HEK293 (cell line): ENCODE data around the gene SHD.

Experiments used
- MYNN ChIP-seq: fragments of 450-650 bp; formaldehyde crosslinking; IDR thresholded peaks from 2 replicates; pipeline ENCODE4 v1.5.1; 2016; ENCODE audit warnings: missing biosample characterization, missing genetic modification characterization, borderline replicate concordance
- OVOL3 ChIP-seq: fragments of 450-650 bp; formaldehyde crosslinking; IDR thresholded peaks from 2 replicates; pipeline ENCODE4 v1.5.1; 2016; ENCODE audit warnings: missing biosample characterization, missing genetic modification characterization
- SETDB1 ChIP-seq: IDR thresholded peaks from one replicate; pipeline ENCODE4 v1.6.1; 2017; ENCODE audit warnings: mild to moderate bottlenecking, low read length, moderate library complexity, mixed read lengths; ENCODE audit not compliant: insufficient read length
- SP3 ChIP-seq: fragments of 450-650 bp; formaldehyde crosslinking; IDR thresholded peaks from 2 replicates; pipeline ENCODE4 v1.5.1; 2016; ENCODE audit warnings: missing biosample characterization, missing genetic modification characterization
- YY2 ChIP-seq: fragments of 450-650 bp; formaldehyde crosslinking; IDR thresholded peaks from 2 replicates; pipeline ENCODE4 v1.5.1; 2016; ENCODE audit warnings: missing biosample characterization, missing genetic modification characterization
- ZFHX2 ChIP-seq: fragments of 450-650 bp; formaldehyde crosslinking; conservative IDR thresholded peaks from 2 replicates; pipeline ENCODE4 v1.5.1; 2016; ENCODE audit warnings: missing biosample characterization, missing genetic modification characterization
- ZFP37 ChIP-seq: fragments of 450-650 bp; formaldehyde crosslinking; IDR thresholded peaks from 2 replicates; pipeline ENCODE4 v1.5.1; 2016; ENCODE audit warnings: missing biosample characterization, missing genetic modification characterization
- ZNF133 ChIP-seq: fragments of 450-650 bp; formaldehyde crosslinking; IDR thresholded peaks from 2 replicates; pipeline ENCODE4 v1.5.1; 2016; ENCODE audit warnings: missing biosample characterization, missing genetic modification characterization
- ZNF174 ChIP-seq: fragments of 450-650 bp; formaldehyde crosslinking; IDR thresholded peaks from 2 replicates; pipeline ENCODE4 v1.5.0; 2017; ENCODE audit warnings: missing biosample characterization, mild to moderate bottlenecking, missing genetic modification characterization
- ZNF19 ChIP-seq: fragments of 450-650 bp; formaldehyde crosslinking; IDR thresholded peaks from 2 replicates; pipeline ENCODE4; 2016; ENCODE audit warnings: missing biosample characterization, missing genetic modification characterization, low read depth
- ZNF214 ChIP-seq: fragments of 450-650 bp; formaldehyde crosslinking; IDR thresholded peaks from 2 replicates; pipeline ENCODE4 v1.5.1; 2017; ENCODE audit warnings: missing biosample characterization, mild to moderate bottlenecking, missing genetic modification characterization, borderline replicate concordance
- ZNF239 ChIP-seq: fragments of 450-650 bp; formaldehyde crosslinking; IDR thresholded peaks from 2 replicates; pipeline ENCODE4 v1.5.1; 2016; ENCODE audit warnings: missing biosample characterization, missing genetic modification characterization
- ZNF24 ChIP-seq: fragments of 450-650 bp; formaldehyde crosslinking; IDR thresholded peaks from 2 replicates; pipeline ENCODE4 v1.5.1; 2016; ENCODE audit warnings: missing biosample characterization, missing genetic modification characterization
- ZNF324 ChIP-seq: fragments of 450-650 bp; formaldehyde crosslinking; IDR thresholded peaks from 2 replicates; pipeline ENCODE4 v1.5.1; 2016; ENCODE audit warnings: missing biosample characterization, missing genetic modification characterization
- ZNF350 ChIP-seq: fragments of 450-650 bp; formaldehyde crosslinking; IDR thresholded peaks from 2 replicates; pipeline ENCODE4 v1.5.0; 2017; ENCODE audit warnings: missing biosample characterization, mild to moderate bottlenecking, missing genetic modification characterization
- ZNF366 ChIP-seq: fragments of 450-650 bp; formaldehyde crosslinking; conservative IDR thresholded peaks from 2 replicates; pipeline ENCODE4 v1.5.1; 2016; ENCODE audit warnings: missing biosample characterization, missing genetic modification characterization
- ZNF391 ChIP-seq: fragments of 450-650 bp; formaldehyde crosslinking; IDR thresholded peaks from 2 replicates; pipeline ENCODE4 v1.5.1; 2016; ENCODE audit warnings: low read depth, missing biosample characterization, missing genetic modification characterization, borderline replicate concordance
- ZNF416 ChIP-seq: fragments of 450-650 bp; formaldehyde crosslinking; IDR thresholded peaks from 2 replicates; pipeline ENCODE4 v1.5.1; 2016; ENCODE audit warnings: missing biosample characterization, missing genetic modification characterization
- ZNF514 ChIP-seq: fragments of 450-650 bp; formaldehyde crosslinking; IDR thresholded peaks from 2 replicates; pipeline ENCODE4 v1.5.1; 2016; ENCODE audit warnings: missing biosample characterization, missing genetic modification characterization
- ZNF623 ChIP-seq: fragments of 450-650 bp; formaldehyde crosslinking; IDR thresholded peaks from 2 replicates; pipeline ENCODE4 v1.5.1; 2016; ENCODE audit warnings: missing biosample characterization, missing genetic modification characterization
- ZNF670 ChIP-seq: fragments of 450-650 bp; formaldehyde crosslinking; IDR thresholded peaks from 2 replicates; pipeline ENCODE4 v1.5.1; 2016; ENCODE audit warnings: missing biosample characterization, missing genetic modification characterization, low read depth
- ZNF776 ChIP-seq: fragments of 450-650 bp; formaldehyde crosslinking; IDR thresholded peaks from 2 replicates; pipeline ENCODE4 v1.5.0; 2017; ENCODE audit warnings: missing biosample characterization, missing genetic modification characterization, borderline replicate concordance
- TF ChIP-seq, protein P1 (sequence below): fragments of 450-650 bp; formaldehyde crosslinking; IDR thresholded peaks from 2 replicates; pipeline ENCODE4 v1.5.1; 2016; ENCODE audit warnings: missing biosample characterization, missing genetic modification characterization
- TF ChIP-seq, protein P2 (sequence below): fragments of 450-650 bp; formaldehyde crosslinking; IDR thresholded peaks from 2 replicates; pipeline ENCODE4 v1.5.1; 2017; ENCODE audit warnings: missing biosample characterization, missing genetic modification characterization
- TF ChIP-seq, protein P3 (sequence below): fragments of 450-650 bp; formaldehyde crosslinking; IDR thresholded peaks from 2 replicates; pipeline ENCODE4 v1.5.1; 2016; ENCODE audit warnings: missing biosample characterization, missing genetic modification characterization
- TF ChIP-seq, protein P4 (sequence below): fragments of 450-650 bp; formaldehyde crosslinking; IDR thresholded peaks from 2 replicates; pipeline ENCODE4 v1.5.1; 2016; ENCODE audit warnings: missing biosample characterization, missing genetic modification characterization
- TF ChIP-seq, protein P5 (sequence below): fragments of 450-650 bp; formaldehyde crosslinking; optimal IDR thresholded peaks from 2 replicates; pipeline ENCODE3; 2016; ENCODE audit warnings: missing biosample characterization, mild to moderate bottlenecking, missing genetic modification characterization
- TF ChIP-seq, protein P6 (sequence below): fragments of 450-650 bp; formaldehyde crosslinking; IDR thresholded peaks from 2 replicates; pipeline ENCODE4 v1.5.0; 2017; ENCODE audit warnings: missing biosample characterization, missing genetic modification characterization, borderline replicate concordance

Gene SHD

DNA sequence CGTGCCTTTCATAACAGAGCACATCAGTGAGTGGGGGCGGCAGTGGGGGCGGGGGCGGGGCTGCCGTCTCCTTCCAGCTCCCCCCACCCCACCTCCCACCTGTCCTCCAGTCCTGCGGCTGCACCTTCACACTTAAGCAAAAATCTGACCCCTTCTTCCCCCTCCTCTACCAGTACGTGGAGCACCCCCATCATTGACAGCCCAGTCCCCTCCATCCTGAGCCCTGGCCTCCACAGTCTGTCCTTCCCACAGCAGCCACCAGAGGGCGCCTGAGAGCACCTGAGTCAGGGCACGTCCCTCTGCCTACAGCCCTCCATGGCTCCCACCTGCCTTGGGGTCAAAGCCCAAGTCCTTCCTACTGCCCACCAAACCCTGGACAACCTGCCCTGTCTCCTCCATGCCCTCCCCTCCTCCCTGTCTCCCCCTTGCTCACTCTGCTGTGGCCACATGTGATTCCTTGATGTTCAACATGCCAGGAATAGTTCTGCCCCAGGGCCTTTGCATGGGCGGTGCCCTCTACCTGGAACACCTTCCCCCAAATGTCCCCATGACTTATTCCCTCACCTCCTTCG is 45.7 kb upstream of the SHD start (continued):
- no peak for TF ChIP-seq ZNF350 (tag by site-specific recombination)
- TF ChIP-seq, protein P1, sequence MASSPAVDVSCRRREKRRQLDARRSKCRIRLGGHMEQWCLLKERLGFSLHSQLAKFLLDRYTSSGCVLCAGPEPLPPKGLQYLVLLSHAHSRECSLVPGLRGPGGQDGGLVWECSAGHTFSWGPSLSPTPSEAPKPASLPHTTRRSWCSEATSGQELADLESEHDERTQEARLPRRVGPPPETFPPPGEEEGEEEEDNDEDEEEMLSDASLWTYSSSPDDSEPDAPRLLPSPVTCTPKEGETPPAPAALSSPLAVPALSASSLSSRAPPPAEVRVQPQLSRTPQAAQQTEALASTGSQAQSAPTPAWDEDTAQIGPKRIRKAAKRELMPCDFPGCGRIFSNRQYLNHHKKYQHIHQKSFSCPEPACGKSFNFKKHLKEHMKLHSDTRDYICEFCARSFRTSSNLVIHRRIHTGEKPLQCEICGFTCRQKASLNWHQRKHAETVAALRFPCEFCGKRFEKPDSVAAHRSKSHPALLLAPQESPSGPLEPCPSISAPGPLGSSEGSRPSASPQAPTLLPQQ (tag by site-specific recombination) = no peak
- TF ChIP-seq ZNF416 (tag by site-specific recombination) = 0 out of 2 replicates have a peak, but pooled peaks have one; percentile 43
- TF ChIP-seq OVOL3 = no peak
- TF ChIP-seq, protein P2, sequence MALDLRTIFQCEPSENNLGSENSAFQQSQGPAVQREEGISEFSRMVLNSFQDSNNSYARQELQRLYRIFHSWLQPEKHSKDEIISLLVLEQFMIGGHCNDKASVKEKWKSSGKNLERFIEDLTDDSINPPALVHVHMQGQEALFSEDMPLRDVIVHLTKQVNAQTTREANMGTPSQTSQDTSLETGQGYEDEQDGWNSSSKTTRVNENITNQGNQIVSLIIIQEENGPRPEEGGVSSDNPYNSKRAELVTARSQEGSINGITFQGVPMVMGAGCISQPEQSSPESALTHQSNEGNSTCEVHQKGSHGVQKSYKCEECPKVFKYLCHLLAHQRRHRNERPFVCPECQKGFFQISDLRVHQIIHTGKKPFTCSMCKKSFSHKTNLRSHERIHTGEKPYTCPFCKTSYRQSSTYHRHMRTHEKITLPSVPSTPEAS (tag by site-specific recombination) = peak; percentile 55
- TF ChIP-seq ZNF670 (tag by site-specific recombination) = no peak
- TF ChIP-seq ZNF239 (tag by site-specific recombination) = no peak; the same call in 1 of the 2 replicates
- TF ChIP-seq, protein P3, sequence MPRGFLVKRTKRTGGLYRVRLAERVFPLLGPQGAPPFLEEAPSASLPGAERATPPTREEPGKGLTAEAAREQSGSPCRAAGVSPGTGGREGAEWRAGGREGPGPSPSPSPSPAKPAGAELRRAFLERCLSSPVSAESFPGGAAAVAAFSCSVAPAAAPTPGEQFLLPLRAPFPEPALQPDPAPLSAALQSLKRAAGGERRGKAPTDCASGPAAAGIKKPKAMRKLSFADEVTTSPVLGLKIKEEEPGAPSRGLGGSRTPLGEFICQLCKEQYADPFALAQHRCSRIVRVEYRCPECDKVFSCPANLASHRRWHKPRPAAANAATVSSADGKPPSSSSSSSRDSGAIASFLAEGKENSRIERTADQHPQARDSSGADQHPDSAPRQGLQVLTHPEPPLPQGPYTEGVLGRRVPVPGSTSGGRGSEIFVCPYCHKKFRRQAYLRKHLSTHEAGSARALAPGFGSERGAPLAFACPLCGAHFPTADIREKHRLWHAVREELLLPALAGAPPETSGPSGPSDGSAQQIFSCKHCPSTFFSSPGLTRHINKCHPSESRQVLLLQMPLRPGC (tag by site-specific recombination) = peak; percentile 30; the same call in 1 of the 2 replicates
- TF ChIP-seq MYNN = no peak
- TF ChIP-seq SETDB1 = no peak
- no peak for TF ChIP-seq ZNF514 (tag by site-specific recombination)
- TF ChIP-seq ZNF24 = peak; percentile 80
- TF ChIP-seq, protein P4, sequence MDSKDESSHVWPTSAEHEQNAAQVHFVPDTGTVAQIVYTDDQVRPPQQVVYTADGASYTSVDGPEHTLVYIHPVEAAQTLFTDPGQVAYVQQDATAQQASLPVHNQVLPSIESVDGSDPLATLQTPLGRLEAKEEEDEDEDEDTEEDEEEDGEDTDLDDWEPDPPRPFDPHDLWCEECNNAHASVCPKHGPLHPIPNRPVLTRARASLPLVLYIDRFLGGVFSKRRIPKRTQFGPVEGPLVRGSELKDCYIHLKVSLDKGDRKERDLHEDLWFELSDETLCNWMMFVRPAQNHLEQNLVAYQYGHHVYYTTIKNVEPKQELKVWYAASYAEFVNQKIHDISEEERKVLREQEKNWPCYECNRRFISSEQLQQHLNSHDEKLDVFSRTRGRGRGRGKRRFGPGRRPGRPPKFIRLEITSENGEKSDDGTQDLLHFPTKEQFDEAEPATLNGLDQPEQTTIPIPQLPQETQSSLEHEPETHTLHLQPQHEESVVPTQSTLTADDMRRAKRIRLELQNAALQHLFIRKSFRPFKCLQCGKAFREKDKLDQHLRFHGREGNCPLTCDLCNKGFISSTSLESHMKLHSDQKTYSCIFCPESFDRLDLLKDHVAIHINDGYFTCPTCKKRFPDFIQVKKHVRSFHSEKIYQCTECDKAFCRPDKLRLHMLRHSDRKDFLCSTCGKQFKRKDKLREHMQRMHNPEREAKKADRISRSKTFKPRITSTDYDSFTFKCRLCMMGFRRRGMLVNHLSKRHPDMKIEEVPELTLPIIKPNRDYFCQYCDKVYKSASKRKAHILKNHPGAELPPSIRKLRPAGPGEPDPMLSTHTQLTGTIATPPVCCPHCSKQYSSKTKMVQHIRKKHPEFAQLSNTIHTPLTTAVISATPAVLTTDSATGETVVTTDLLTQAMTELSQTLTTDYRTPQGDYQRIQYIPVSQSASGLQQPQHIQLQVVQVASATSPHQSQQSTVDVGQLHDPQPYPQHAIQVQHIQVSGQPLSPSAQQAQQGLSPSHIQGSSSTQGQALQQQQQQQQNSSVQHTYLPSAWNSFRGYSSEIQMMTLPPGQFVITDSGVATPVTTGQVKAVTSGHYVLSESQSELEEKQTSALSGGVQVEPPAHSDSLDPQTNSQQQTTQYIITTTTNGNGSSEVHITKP (tag by site-specific recombination) = no peak; the same call in 1 of the 2 replicates
- TF ChIP-seq ZNF623 (tag by site-specific recombination) = peak; percentile 100
- TF ChIP-seq YY2 (tag by site-specific recombination) = peak; percentile 45; the same call in 1 of the 2 replicates
- TF ChIP-seq ZNF174 (tag by site-specific recombination) = no peak
- peak; percentile 82 for TF ChIP-seq ZFHX2
- TF ChIP-seq, protein P5, sequence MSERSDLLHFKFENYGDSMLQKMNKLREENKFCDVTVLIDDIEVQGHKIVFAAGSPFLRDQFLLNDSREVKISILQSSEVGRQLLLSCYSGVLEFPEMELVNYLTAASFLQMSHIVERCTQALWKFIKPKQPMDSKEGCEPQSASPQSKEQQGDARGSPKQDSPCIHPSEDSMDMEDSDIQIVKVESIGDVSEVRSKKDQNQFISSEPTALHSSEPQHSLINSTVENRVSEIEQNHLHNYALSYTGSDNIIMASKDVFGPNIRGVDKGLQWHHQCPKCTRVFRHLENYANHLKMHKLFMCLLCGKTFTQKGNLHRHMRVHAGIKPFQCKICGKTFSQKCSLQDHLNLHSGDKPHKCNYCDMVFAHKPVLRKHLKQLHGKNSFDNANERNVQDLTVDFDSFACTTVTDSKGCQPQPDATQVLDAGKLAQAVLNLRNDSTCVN = peak; percentile 23
- TF ChIP-seq ZNF391 (tag by site-specific recombination) = peak; percentile 90; the same call in 1 of the 2 replicates
- TF ChIP-seq SP3 (tag by site-specific recombination) = no peak
- TF ChIP-seq ZNF366 (tag by site-specific recombination) = no peak
- peak; percentile 8; the same call in 1 of the 2 replicates for TF ChIP-seq ZNF133
- no peak for TF ChIP-seq ZNF19 (tag by site-specific recombination)
- no peak for TF ChIP-seq ZNF776
- TF ChIP-seq, protein P6, sequence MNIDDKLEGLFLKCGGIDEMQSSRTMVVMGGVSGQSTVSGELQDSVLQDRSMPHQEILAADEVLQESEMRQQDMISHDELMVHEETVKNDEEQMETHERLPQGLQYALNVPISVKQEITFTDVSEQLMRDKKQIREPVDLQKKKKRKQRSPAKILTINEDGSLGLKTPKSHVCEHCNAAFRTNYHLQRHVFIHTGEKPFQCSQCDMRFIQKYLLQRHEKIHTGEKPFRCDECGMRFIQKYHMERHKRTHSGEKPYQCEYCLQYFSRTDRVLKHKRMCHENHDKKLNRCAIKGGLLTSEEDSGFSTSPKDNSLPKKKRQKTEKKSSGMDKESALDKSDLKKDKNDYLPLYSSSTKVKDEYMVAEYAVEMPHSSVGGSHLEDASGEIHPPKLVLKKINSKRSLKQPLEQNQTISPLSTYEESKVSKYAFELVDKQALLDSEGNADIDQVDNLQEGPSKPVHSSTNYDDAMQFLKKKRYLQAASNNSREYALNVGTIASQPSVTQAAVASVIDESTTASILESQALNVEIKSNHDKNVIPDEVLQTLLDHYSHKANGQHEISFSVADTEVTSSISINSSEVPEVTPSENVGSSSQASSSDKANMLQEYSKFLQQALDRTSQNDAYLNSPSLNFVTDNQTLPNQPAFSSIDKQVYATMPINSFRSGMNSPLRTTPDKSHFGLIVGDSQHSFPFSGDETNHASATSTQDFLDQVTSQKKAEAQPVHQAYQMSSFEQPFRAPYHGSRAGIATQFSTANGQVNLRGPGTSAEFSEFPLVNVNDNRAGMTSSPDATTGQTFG (tag by site-specific recombination) = peak; percentile 71; the same call in 1 of the 2 replicates
- TF ChIP-seq ZNF324 (tag by site-specific recombination) = peak; percentile 78
- TF ChIP-seq ZNF214 (tag by site-specific recombination) = no peak
- TF ChIP-seq ZFP37 (tag by site-specific recombination) = peak; percentile 30; the same call in 1 of the 2 replicates
